Measurements from ENCODE around the gene TMC8.
"Not testable (repeated sequence)": the region's sequence is repeated elsewhere in the genome, so short reads cannot be mapped to it uniquely, and the experiment has no call there.

Gene TMC8

DNA sequence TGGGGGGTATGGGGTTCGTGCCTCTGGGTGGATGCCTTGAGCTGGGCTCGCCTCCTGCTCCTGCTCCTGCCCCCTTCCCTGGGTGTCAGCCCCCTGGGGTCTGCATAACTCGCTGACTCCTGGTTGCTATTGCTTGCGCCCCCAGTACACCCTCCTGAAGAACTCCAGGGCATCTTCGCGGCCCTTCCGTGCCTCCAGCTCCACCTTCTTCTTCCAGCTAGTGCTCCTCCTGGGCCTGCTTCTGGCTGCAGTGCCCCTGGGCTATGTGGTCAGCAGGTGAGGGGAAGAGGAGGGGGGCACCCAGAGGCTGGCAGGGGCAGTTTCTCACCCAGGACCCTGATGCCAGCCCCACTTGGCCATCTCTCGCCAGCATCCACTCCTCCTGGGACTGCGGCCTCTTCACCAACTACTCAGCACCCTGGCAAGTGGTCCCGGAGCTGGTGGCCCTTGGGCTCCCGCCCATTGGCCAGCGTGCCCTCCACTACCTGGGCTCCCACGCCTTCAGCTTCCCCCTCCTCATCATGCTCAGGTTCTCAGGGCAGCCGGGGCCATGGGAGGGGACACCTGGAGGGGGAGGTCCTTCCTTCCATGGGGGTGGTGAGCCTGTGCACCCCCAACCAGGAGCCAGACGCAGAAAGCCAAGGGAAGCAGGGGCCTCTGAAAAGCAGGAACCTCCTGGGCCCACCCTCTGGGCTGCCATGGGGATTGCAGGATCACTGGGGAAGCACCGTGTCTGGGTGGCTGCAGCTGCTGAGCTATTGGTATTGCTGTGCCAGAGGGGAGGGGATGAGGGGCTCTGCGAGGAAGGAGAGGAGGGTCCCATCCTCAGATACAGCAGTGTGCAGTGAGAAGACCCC is 7.9 kb downstream of the TMC8 start:
- no peak for DNase-seq

DNA sequence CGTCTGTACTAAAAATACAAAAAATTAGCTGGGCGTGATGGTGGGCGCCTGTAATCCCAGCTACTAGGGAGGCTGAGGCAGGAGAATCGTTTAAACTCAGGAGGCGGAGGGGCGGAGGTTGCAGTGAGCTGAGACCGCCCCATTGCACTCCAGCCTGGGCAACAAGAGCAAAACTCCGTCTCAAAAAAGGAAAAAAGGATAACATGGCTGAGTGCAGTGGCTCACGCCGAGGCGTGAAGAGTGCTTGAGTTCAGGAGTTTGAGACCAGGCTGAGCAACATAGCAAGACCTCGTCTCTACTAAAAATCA is 9.2 kb downstream of the TMC8 start:
- DNase-seq, result not testable (repeated sequence)

DNA sequence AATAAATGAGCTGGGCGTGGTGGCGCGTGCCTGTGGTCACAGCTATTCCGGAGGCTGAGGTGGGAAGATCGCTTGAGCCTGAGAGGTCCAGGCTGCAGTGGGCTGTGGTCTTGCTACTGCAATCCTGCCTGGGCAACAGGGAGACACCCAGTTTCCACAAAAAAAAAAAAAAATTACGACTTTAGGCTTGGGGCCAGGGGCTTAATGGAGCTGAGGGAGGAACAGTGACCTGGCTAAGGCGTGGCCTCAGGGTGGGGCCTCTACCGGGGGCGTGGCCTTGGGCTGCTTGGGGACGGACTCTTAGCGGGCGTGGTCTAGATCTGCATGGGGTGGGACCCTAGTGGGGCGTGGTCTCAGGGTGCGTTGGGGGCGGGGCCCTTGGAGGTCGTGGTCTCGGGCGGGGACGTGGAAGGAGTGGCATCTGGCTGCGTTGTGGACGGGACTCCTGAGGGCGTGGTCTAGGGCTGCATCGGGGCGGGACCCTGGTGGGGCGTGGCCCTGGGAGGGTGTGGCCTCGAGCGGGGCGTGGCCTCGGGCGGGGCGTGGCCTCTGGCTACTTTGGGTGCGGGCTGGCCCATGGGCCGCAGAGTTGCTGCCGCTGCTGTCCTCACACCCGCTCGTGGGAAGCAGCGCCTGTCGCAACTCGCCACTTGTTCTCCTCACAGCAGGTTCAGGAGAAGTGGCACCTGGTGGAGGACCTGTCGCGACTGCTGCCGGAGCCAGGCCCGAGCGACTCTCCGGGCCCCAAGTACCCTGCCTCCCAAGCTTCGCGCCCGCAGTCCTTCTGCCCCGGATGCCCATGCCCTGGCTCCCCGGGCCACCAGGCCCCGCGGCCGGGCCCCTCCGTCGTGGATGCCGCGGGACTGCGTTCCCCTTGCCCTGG is 9.8 kb downstream of the TMC8 start:
- peak; percentile 89 for DNase-seq

DNA sequence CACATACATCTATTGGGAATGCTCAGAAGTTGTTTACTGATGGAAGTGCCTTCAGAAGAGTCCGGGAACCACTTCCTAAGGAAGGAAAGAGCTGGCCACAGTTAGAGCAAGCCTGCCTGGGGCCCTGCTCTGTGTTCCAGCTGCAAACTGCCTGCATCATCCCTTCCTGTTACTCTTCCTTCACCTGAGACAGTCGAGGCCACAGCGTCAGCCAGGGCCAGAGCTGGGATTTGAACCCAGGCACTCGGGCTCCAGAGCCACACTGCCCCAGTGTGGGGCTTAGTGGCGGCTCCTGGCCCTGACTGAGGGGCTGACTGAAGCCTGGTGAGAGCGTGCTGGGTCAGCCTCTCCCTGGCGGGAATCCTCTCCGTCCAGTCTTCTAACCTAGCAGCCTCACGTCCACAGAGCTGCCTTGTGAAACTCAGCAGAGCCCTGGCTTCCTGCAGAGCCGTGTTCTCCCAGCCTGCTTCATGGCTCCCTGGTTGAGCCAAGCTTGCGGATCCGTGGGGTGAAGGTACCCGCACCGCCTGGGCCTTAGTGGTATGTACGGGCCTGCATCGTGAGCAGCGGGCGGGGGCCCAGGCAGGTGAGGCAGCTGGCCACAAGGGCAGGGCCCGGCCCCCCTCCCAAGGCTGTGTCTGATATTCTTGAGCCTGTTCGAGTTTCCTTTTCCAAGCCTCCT is 11.0 kb downstream of the TMC8 start:
- DNase-seq, result no peak

DNA sequence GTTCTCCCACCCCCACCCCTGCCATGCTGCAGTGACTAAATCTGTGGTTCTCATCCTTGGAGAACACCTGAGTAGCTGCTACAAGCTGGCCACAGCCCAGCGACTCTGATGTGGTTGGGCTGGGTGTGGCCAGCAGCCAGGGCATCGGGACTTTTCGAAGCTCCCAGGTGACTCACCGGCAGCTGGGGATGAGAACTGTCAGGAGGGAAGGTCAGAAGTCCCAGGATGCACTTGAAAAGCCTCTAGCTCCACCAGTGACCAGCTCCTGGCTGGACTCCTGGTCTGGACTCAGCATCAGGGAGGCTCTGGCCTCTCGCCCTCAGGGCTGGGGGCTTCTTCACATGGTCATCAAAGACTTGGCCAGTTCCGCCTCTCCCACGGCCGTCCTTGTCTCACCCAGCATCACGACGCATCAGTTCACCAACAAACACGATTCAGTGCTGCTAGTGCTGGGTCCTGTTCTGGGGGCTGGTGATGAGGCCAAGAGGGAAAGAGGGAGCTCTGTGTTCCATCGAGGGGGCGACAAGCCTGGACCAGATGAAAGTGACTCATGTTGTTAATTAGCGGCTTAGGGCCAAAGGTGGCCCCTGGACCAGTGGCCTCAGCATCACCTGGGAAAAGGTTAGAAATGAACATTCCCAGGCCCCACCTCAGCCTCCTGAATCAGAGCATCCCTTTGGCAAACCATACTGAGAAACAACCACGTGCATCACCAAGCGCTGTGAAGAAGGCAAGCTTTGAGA is 11.7 kb downstream of the TMC8 start:
- DNase-seq, result no peak

DNA sequence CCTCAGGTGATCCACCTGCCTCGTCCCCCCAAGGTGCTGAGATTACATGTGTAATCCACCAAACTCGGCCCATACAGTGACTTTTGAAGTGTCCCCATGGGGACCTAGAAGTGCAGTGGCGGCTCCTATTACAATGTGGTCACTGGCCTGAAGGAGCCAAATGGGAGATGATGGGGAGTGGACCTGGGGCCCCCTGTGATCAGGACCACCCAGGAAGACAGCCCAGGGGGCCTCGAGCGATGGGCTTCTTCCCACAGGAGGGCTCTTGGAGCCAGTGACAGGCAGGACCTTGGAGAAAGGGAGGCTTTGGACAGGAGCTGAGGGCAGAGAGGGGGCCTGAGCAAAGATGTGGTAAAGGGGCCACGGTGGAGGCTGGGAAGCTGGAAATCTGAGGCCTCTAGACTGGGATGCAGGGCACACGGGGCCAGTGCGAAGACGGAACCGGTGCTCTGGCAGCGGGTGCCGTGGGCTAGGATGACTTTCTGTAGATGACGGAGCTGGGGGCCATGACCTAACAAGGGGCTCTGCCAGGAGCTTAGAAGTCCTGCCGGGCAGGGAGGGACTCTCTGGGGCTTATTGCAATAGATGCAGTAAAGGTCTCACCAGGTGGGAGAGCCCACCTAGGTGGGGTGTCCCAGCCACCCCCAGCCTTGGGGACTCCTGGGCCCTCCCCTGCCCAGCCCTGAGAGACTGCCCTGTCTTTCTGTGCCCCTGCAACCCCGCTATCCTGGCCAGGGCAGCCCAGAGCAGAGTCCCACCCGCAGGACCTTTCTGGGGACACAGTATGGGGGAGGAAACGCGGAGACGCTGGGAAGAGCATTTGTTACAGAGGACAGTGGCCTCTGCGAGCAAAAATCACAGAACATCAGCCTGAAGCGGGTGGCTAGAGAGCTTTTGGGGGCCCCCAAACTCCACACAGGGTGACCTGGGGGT is 12.9 kb downstream of the TMC8 start:
- no peak for DNase-seq

DNA sequence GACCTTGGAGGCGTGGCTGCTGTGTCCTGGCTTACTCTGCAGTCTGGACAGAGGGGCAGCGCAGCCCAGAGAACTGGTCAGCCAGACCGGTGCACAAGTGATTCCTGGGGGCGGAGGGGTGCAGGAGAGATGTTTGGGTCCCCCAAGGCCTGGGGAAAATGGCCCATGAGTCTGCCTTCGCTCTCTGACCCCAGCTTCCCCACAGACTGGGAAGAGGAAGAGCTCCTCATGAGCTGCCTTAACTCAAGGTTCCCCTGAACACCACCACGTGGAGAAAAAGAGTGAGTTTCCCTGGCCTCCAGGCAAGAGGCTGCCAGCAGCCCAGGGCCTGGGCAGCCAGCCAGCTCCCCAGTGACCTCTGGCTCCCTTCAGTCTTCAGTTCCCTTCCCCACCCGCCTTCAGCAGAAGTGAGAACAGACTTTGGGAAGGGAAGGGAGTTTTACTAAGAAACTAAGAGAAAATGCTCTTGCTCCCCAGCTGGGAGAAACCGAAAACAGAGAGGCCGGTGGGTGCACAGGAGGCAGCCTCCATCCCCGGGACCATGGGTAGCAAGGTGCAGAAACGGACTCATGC is 13.7 kb downstream of the TMC8 start:
- no peak for DNase-seq

DNA sequence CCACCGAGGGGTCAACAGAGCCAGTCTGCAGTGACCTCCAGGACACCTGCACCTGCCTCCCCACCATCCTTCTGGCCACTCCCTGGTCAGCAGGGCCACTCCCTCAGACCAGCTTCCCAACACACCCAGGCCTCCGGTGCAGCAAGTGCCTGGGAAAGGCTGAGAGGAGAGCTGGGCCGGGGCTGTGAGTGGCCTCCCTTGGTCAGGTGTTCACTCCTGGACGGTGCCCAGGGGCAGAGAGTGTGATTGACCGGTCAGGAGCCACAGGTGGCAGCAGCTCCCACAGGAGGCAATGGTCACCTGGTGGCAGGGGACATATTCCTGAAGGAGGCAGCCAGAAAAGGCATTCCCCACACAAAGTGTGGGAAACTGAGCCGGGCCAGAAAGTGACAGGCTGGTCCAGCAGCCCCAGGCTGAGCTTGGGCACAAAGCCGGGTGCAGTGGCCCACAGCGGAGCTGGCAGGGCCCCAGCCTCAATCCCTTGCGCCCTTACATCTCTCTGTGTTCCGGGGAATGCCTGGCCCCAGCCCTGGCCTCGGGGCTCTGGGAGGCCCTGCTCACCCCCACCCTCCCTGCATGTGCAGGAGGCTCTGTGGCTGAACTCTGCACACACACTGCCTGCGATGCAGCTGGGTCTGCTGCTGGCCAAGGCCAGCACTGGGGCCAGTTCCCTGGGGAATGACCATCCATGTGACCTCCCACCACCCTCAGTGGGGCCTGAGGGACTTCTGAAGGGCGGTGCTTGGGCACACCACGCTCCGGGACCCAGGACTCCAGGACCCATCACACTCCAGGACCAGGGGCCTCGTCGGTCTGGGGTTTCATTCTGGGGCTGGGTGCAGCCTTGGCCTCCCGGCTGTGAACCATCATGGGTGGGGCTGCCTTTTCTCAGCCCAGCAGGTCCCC is 14.4 kb downstream of the TMC8 start:
- DNase-seq, result no peak

DNA sequence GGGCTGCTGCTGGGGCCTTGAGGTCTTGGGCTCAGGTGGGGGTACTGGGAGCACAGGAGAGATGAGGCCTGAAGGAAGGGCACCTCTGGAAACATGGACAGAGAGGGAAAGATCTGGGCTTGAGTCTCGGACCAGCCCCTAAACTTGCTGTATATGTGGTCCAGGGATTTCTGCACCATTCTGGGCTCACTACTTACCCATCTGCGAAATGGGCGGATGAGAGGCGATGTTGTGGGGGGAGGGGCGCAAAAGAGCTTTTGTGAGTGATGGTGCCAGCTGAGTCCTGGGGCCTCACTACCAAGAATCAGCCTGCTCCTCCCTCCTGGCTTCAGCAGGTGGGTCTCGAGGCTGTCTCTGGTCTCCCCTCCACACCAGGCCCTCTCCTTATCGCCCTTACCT is 15.9 kb downstream of the TMC8 start:
- no peak for DNase-seq

DNA sequence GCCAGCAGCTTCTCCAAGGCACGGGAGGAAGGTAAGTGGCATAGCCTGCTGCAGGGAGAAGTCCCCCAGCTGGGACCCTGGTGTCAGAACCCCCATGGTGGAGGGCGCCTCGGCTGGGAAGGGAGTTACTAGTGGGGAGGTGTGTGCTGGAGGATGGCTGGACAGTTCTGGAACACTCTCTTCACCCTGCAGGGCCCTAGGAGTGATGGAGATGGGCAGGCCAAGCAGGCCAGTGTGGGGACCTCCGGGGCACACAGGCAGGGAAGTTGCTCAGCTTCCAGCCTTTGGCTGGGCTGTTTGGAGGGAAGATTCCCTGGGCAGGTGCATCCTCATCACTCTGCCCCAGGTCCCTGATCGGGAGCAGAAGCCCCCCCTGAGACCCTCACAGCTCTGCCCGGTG is 16.3 kb downstream of the TMC8 start:
- DNase-seq, result no peak

DNA sequence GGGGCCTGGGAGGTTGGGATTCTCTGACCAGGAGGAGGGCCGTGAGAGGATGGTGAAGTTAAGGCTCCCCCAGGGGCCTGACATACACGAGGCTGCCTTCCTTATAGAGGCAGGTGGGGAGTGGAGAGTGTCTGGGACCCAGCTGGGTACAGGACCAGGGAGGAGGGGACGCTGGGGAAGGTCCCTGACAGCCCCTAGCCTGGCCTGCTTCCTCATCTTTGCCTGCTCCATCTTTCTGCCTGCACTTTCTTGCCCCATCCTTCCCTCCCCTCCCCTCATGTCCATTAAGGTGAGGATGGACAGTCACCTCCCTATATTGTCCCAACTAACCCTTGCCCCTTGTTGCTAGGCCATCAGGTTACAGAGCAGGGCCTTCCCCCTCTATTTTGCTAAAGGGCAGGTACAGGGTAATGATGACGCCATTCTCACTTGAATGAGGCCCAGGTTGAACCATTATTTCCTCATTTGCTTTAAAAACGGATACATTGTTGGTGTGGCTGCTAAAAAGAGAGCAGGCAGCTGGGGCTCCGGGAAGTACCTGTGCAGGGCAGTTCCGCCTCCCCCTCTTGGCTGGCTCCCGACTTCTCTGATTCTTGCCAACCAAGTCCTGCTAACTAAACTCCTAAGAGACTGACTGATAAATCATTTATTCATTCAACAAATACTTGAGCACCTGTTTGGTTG is 16.9 kb downstream of the TMC8 start:
- no peak for DNase-seq

DNA sequence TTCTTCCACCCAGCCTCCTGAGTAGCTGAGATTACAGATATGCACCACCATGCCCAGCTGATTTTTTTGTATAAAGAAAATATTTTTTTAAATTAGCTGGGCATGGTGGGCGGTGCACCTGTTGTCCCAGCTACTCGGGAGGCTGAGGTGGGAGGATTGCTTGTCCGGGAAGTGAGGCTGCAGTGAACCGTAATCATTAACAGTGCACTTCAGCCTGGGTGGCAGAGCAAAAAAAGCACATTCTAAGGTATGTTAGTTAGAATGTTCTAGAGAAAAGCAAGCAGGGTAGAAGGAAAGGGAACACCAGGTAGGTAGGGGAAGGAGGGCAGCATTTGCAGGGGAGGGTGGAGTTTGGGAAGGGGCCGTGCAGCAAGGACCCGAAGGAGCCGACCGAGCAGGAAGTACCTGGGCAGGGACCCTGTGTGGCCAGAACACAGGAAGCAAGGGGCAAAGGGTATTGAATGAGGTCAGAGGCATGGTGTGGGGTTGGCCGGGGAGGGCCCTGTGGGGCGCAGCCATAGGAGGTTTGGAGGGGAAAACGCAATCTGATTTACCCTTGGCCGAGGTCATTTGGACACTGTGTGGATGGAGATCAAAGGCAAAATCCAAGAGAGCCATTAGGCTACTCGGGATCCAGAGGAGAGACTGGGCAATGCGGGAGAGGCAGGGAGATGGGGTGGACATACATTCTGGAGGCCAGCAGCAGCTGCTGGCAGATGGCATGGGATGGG is 17.9 kb downstream of the TMC8 start:
- DNase-seq, result no peak

DNA sequence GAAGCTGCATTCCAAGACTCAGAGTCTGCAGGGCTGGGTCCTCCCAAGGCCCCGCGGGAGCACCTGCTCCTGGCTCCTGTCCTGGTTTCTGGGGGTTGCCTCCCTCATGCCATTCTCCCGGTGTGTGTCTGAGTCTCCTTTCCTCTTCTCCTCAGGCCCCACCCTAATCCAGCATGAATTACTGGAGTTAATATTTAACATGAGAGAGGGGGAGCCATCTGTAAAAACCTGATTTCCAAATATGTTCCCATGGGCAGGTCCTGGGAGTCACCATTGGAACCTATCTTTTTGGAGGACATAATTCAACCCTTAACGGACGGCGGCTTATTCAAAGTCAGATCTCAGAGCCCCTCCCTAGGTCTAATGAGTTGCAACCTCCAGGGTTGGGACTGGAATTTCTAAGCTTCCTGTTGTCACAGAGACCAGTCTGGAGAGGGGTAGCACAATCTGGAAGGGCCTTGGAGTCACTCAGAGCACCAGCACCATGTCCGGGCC is 21.0 kb downstream of the TMC8 start:
- no peak for DNase-seq

DNA sequence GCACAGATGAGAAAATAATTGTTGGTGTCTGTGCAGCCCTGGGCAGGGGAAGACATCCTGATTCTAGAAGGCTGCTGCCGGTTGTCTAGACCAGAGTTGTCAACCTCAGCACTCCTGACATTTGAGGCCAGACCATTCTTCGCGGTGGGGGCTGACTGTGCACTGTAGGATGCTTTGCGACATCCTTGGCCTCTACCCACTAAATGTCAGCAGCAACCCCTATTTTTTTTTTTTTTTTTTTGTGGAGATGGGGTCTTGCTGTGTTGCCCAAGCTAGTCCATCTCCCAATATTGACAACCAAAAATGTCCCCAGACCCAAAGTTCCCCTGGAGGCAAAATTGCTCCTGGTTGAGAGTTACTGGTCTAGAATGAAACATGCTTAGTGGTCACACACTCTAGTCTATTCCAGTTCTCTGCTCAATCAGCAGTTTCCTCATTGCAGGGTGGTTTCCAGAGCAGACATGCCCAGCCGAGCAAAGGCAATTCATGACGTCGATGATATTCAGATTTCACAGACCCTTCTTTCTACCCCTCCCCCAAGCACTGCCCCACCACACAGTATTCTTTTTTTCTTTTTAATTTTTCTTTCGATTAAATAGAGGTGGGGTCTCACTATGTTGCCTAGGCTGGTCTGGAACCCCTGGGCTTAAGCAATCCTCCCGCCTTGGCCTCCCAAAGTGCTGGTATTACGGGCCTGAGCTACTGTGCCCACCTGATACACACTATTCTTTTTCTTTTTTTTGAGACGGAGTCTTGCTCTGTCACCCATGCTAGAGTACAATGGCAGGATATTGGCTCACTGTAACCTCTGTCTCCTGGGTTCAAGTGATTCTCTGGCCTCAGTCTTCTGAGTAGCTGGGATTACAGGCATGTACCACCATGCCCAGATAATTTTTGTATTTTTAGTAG is 24.6 kb downstream of the TMC8 start:
- DNase-seq, result no peak

DNA sequence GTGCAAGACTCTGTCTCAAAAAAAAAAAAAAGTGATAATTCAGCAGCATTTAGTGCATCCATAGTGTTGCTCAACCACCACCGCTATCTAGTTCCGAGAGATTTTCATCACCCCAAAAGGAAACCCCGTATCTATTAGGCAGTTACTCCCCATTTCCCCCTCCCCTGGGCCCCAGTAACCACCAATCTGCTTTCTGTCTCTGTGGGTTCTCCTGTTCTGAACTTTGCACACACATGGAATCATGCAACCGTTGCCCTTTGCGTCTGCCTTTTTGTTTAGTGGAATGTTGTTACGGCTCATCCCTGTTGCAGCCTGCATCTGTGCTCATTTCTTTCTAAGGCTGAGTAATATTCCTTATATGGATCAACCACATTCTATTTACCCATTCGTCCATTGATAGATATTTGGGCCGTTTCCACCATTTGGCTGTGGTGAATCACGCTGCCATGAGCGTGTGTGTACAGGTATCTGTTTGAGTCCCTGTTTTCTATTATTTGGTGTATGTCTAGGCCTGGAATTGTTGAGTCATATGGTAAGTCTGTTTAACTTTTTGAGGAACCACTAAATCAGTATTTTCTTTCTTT is 29.1 kb downstream of the TMC8 start:
- DNase-seq, result no peak

DNA sequence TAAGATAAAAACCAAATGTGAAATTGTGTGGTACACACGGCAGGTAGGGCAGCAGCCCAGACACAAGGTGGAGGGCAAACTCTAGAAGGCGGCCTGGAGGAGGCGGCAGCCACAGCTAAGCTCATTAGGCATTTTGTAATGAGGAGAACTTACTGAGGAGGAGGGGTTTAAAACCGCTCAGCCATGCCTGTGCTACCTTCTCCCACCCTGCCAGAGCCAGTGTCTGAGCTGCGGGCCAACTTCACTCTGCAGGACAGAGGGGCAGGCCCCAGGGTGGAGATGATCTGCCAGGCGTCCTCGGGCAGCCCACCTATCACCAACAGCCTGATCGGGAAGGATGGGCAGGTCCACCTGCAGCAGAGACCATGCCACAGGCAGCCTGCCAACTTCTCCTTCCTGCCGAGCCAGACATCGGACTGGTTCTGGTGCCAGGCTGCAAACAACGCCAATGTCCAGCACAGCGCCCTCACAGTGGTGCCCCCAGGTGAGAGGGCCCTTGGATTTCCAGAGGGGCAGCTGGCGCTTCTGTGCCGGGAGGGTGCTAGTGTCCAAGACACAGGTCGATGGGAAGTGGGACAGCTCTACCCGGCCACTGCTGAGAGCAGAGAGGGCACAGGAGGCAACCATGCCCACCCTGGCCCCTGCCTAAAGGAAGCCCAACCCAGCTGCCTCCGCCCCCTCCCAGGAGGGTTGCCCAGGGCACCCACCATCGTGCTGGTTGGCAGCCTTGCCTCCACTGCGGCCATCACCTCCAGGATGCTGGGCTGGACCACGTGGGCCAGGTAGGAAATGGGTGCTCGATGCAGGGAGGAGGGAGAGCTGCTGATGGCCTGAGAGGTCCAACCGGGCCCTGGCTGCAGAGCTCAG is 33.5 kb downstream of the TMC8 start:
- DNase-seq, result no peak

All from activated naive CD4-positive, alpha-beta T cell treated with anti-CD3 and anti-CD28 coated beads, Interleukin-2, amount 50 U/mL, for 16 hours (primary cell).